ENCODE results near the gene PTPRD.
A peak's percentile ranks its signal among the peaks of the same experiment; 100 is the strongest.

The PTPRD gene

DNA sequence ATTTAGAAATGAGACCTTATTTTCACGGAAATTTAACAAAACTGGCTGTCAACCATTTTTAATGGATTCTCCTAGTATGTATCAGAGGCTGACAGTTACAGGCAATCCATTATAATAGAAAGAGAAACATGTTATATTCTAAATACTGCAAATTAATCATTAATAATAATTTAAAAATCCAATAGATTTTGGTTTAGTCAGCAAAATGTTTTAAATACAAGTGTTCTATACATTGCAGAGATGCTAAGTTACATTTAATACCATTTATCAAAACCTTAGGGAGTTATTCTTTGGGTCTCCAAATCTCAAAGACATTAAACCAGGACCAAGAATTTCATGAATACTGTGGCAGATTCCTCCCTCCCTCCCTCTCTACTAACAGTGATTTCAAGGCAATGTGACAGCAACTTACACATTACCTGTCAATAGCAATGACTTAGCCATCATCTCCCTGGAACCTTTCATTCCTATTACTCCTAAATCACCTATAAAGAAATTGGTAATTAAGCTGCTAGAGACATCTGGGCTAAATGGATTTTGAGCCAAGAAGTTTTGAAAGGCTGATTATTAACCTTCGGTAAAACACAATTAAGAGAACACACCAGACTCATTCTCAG, 2044.7 kb downstream of the PTPRD start:
- no peak overlapping the region for H3K4me3 ChIP-seq (ENCODE audit: low read depth, low read length)
- TF ChIP-seq, protein P1, sequence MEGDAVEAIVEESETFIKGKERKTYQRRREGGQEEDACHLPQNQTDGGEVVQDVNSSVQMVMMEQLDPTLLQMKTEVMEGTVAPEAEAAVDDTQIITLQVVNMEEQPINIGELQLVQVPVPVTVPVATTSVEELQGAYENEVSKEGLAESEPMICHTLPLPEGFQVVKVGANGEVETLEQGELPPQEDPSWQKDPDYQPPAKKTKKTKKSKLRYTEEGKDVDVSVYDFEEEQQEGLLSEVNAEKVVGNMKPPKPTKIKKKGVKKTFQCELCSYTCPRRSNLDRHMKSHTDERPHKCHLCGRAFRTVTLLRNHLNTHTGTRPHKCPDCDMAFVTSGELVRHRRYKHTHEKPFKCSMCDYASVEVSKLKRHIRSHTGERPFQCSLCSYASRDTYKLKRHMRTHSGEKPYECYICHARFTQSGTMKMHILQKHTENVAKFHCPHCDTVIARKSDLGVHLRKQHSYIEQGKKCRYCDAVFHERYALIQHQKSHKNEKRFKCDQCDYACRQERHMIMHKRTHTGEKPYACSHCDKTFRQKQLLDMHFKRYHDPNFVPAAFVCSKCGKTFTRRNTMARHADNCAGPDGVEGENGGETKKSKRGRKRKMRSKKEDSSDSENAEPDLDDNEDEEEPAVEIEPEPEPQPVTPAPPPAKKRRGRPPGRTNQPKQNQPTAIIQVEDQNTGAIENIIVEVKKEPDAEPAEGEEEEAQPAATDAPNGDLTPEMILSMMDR (conservative IDR thresholded peaks at IDR 0.05; ENCODE audit: low read depth, low read length), result no peak
- no peak for DNase-seq (ENCODE audit: low read depth)

DNA sequence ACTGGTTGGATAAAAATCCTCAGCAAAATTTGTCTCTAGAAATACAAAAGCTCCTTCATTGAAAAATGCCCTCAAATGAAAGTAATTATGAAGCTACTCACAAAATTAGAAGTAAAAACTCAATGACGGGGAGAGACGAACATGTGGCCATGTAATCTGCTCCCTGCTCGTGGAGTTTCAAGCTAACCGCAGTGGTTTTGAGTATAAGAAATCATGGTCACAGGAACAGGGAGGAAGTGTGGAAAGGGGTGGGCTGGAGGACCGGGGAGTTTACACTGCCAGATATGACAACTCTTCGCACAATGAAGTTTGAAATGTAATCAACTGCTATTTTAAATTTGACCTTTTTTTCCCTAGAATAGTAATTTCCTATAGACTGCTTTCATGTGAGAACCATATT, 2047.8 kb downstream of the PTPRD start:
- H3K4me3 ChIP-seq (ENCODE audit: low read depth, low read length), result no peak overlapping the region
- no peak for DNase-seq (ENCODE audit: low read depth)
- TF ChIP-seq, protein P1 (conservative IDR thresholded peaks at IDR 0.05; ENCODE audit: low read depth, low read length), result no peak

DNA sequence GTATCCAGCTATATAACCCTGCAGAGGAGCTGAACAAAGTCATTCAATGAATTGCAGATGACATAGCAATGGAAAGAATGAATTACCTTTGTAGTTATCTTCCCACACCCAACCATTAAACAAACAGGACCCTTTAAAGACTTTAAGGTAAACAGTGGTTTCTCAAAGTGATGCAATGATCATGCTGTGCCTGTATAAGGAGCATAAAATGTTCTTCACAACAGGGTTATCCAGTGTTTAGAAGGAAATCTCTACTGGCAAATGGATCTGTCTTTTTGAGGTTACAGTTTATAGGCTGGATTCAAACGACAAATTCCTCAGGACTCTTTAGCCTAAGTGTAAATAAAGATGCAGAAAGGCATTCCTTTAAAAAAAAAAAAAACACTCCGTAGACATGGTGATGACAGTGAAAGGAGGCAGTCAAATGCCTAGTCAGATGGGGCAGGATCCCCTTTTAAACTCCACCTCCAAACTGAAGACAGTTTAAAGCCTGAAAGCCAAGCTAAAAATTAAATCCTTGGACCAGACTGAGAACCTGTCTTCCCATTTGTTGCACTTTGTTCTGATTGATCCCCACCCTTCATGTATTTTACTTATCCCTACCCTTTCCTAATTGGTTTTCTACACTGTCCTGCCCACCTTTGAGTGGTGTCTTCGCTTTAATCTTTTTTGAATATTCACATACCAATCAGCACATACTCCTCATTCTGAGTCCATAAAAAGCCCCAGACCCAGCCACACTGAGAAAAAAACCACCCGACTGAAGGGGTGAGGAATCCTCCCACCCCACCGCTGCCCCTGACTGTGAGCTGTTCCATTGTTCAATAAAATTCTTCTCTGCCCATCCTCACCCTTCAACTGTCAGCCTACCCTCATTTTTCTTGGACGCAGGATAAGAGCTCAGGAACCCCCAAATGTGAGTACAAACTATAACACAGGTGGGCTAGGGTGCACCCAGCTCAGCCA, 2052.0 kb downstream of the PTPRD start:
- TF ChIP-seq, protein P1 (conservative IDR thresholded peaks at IDR 0.05; ENCODE audit: low read depth, low read length), result no peak
- H3K4me3 ChIP-seq (ENCODE audit: low read depth, low read length), result no peak overlapping the region
- DNase-seq (ENCODE audit: low read depth), result peak; percentile 16

DNA sequence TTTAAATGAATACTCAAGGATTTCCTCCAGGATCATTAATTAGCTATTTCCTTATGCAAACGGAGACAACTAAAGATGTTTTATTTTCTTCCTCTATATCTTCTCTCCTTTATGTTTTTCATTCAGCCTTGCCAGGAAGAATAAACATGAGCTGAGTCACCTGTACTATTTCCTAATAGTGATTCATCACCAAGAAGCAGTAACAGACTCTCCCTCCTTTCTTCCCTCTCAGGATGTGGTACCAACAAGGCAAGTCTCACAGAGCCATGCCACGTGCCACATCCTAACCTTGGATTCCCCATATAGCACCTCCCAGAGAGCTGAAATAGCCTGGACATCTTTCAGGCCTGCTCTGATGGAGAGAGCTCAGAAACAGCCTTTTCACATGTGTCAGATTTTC, 2054.6 kb downstream of the PTPRD start:
- H3K4me3 ChIP-seq (ENCODE audit: low read depth, low read length), result no peak overlapping the region
- TF ChIP-seq, protein P1 (conservative IDR thresholded peaks at IDR 0.05; ENCODE audit: low read depth, low read length), result no peak
- DNase-seq (ENCODE audit: low read depth), result peak; percentile 48

DNA sequence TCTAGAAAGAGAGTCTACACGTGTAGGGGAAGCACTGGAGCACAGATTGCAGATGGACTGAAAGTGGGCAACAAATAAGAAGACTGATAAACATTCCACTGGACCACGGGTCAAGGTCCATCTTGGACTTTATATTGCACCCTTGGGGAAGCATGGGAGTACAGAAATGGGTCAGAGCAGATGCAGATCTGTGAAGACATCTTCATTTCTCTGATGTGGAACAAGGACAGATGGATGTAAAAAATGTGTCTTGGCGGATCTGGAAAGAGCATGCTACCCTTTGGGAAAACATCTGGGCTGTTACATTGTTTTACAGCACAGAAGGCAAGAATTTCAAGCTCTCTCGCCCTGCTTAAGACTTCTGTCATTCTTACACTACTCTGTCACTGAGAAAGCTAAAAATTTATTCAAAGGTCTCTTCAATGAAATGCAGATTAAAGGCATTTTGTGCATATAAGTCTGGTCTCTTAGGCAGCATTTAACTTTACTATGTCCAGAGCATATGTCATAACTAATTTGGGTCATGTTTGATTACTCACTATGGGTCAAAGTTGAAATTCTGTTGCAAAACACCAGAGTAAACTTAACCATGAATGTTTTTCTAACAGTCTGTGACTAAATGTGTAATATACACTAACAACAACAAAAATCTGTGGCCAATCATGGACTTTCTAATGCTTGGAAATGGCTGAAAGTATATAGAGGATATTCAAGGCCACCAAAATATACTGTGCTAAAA, 2056.9 kb downstream of the PTPRD start:
- DNase-seq (ENCODE audit: low read depth), result peak; percentile 38
- TF ChIP-seq, protein P1 (conservative IDR thresholded peaks at IDR 0.05; ENCODE audit: low read depth, low read length), result no peak
- no peak overlapping the region for H3K4me3 ChIP-seq (ENCODE audit: low read depth, low read length)

DNA sequence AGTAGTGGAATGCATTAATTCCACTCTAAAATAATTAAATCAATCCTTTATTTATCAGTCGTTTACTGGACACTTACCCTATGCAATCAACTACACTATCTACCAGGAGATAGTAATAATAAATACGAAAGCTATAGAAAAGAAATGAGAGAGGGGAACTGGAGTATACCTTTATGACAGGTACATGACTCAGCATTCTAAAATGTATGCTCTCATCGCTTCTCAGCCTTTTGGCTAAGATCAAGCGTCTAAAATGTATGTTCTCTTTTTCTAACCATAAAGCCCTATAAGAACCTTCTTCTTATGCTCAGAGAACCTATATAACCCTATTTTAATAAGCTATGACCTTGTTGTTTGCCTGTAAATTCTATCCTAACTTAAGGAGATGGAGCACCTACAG, 2059.4 kb downstream of the PTPRD start:
- TF ChIP-seq, protein P1 (conservative IDR thresholded peaks at IDR 0.05; ENCODE audit: low read depth, low read length), result no peak
- no peak for DNase-seq (ENCODE audit: low read depth)
- H3K4me3 ChIP-seq (ENCODE audit: low read depth, low read length), result no peak overlapping the region

Measured in choroid plexus epithelial cell (primary cell).